Gastrocnemius medialis (tissue), 4 donors: Measurements from ENCODE around the gene CDRT15L2.

Experiments used
- CTCF ChIP-seq, 5 experiments: fragments of 450-650 bp in 3 of 5; fragments of 200-600 bp in 2 of 5; sonication (generic) in 2 of 5; IDR thresholded peaks in 4 of 5; conservative IDR thresholded peaks in 1 of 5; 1 replicate in 4 of 5; 2 replicates in 1 of 5; pipeline ENCODE4 v1.5.1; 2016 to 2019; ENCODE audit warnings: antibody characterized with exemption in 5 of 5, mild to moderate bottlenecking in 3 of 5, moderate library complexity in 3 of 5
- POLR2A ChIP-seq, 2 donors: fragments of 450-650 bp; IDR thresholded peaks; one replicate each; pipeline ENCODE4 v1.6.1; 2017; ENCODE audit warnings: antibody characterized with exemption in 2 of 2, mild to moderate bottlenecking in 2 of 2, moderate library complexity in 2 of 2

GRCh38 chr17:20612635-20613034 is 33.1 kb downstream of the CDRT15L2 start:
- no peak for TF ChIP-seq CTCF (IDR thresholded peaks at IDR 0.05 in 4 of 5, conservative IDR thresholded peaks at IDR 0.05 in 1 of 5)
- TF ChIP-seq POLR2A (IDR thresholded peaks at IDR 0.05): no peak
